ENCODE results near the gene ICA1. TPM values are rescaled to one million over a fixed set of nuclear protein-coding genes. Genes with fewer than 3 reads are reported as not detected.

ICA1 gene
- total RNA-seq, 1 donor = 4.3 TPM

DNA sequence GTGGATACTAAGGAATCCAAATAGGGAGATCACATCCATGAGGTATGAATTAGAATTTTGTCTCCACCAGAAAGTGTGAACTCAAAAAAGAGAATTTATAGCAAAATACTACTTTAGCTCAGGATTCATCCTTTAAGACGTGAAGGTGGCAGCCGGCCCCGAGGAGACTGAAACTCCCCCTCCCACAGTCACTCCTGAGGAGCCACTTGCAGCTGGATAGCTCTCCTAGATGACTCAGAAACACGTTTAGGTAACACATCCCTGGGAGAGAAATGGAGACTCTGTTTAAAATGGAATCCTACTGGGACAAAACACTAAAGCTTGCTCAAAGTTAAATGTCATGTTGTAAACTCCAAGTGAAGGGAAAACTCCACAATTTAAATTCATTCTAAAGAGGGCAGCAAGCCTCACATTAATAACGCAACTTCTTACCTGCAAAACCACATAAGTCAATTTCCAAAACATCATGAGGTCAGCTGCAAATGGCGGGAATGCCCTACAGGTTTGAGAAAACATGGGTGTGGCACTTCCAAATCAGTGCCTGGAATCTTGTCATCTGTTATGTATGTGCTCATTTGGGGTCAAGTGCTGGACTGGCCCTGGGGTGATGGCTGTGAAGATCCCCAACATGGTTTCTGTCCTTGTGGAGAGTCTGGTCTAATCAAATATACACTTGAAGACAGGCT lies 46.2 kb downstream of the ICA1 start:
- no peak for TF ChIP-seq CTCF (IDR thresholded peaks at IDR 0.05; ENCODE audit: insufficient read depth, low read depth, low read length)
- no peak for DNase-seq (ENCODE audit: low read depth)

DNA sequence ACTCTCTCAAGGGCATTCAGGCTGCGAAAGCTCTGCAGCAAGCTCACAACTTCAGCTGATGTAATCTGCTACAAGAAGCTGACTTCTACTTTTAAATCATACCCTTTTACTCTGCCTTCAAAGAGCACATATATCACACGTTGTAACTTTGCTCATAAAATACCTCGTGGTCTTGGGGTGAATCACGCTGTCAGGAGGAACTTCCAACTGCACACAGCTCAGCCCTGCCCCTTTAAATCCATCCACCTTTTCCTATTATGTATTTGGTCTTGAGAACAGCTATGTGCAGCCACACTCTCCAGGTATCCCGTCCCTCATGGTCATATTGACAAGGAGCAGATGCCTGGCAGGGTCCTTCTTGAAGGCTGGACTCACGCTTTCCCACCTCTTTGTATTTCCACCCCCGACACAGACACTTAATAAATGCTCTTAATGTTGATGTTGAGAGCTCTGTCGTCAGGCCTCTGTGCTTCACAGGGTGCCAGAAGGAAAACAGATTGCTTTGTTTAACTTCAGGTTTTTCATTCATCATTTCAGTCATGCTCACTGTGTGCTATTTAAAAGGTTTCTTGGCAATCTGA lies 47.6 kb downstream of the ICA1 start:
- no peak overlapping the region for H3K4me3 ChIP-seq (ENCODE audit: low read depth, low read length)
- no peak for TF ChIP-seq CTCF (IDR thresholded peaks at IDR 0.05; ENCODE audit: insufficient read depth, low read depth, low read length)
- peak; percentile 70 for DNase-seq (ENCODE audit: low read depth)

More for the DNA sequence above, 46.2 kb downstream of the ICA1 start:
- H3K4me3 ChIP-seq (ENCODE audit: low read depth, low read length) = no peak overlapping the region

DNA sequence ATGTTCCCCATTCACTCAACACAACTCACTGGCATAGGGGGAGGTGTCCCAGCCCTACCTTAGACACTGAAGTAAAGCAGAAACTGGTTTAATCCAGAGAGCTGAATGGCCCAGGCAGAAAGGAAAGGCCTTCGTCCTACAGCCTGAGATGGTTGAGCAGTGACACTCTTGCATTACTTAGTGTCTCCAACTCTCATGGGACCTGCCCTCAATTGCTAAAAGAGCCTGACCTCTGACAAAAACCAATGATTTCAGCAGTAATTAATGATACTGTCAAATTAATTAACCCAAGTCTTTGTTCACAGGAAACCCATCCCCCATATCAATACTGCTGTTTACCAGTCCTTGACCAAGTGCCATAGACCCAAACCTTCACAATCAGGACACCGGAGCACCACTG lies 48.6 kb downstream of the ICA1 start:
- DNase-seq (ENCODE audit: low read depth) = no peak
- no peak for TF ChIP-seq CTCF (IDR thresholded peaks at IDR 0.05; ENCODE audit: insufficient read depth, low read depth, low read length)

GRCh38 chr7:8212638-8213037 lies 49.3 kb downstream of the ICA1 start:
- DNase-seq (ENCODE audit: low read depth) = no peak
- no peak overlapping the region for H3K4me3 ChIP-seq (ENCODE audit: low read depth, low read length)
- TF ChIP-seq CTCF (IDR thresholded peaks at IDR 0.05; ENCODE audit: insufficient read depth, low read depth, low read length) = no peak

More for the DNA sequence above, 48.6 kb downstream of the ICA1 start:
- no peak overlapping the region for H3K4me3 ChIP-seq (ENCODE audit: low read depth, low read length)

GRCh38 chr7:8211725-8212096 lies 50.3 kb downstream of the ICA1 start:
- DNase-seq (ENCODE audit: low read depth) = no peak
- H3K4me3 ChIP-seq (ENCODE audit: low read depth, low read length) = no peak overlapping the region
- no peak for TF ChIP-seq CTCF (IDR thresholded peaks at IDR 0.05; ENCODE audit: insufficient read depth, low read depth, low read length)

DNA sequence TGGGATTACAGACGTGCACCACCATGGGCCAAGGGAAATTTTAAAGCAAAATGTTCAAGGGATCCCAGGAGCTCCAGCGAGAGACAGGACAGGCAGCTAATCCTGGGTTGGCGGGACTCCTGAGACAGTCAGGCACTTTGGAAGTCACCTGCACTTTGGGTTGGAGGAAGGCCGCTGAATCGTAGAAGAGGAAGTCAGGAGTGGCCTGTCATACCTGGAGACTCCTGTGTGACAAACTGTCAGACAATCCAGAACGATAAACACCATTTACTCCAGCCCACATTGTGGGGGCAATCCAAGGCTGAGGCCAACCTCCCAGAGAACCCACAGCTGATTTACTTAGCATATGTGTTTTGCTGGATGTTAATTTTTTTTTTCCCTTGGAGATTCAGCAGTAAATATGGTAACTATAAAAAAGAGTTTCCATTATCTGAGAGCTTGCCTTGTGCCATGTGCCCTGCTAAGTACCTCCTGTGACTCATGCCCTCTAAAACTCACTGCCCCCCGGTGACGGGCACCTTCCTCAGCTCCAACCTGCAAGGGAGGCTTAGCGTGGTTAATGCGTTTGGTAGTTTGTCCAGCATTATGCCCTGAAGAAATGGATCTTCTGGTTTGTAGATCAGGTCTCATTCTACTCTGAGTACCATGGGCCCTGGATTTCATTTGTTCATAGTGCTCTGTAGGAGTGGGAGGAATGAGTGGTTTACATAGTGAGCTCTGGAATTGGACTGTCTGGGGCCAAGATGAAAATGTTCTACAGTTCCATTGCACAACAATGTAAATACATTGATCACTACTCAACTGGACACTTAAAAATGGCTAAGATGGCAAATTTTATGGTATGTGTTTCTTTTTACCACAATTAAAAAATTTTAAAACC lies 50.9 kb downstream of the ICA1 start:
- DNase-seq (ENCODE audit: low read depth) = no peak
- no peak overlapping the region for H3K4me3 ChIP-seq (ENCODE audit: low read depth, low read length)
- no peak for TF ChIP-seq CTCF (IDR thresholded peaks at IDR 0.05; ENCODE audit: insufficient read depth, low read depth, low read length)
